A673 (cell line): ENCODE data around the gene NFASC. TPM values are rescaled to one million over a fixed set of nuclear protein-coding genes. Genes with fewer than 3 reads are reported as not detected.

Experiments used
- BruUV-seq: library from RNA; stranded (reverse); fragments of 400-500 nt; replicated peaks from 2 replicates; lab custom pipeline; 2021; lab: Mats Ljungman, UMichigan
- CTCF ChIA-PET: fragments of 300-600 bp; sonication (Branson Sonifier 250); formaldehyde crosslinking; loops from one replicate; lab custom pipeline; 2022; ENCODE audit warnings: antibody characterized with exemption; lab: Charles Lee
- POLR2A ChIA-PET: fragments of 300-600 bp; sonication (Branson Sonifier 250); formaldehyde crosslinking; loops from one replicate; lab custom pipeline; 2022; ENCODE audit warnings: antibody characterized with exemption; ENCODE audit not compliant: low non-redundant PET; lab: Charles Lee
- DNase-seq: peaks from one replicate; pipeline ENCODE4 v3.0.0-alpha.2; 2015; ENCODE audit warnings: low spot score
- H3K27ac ChIP-seq: fragments of 200-600 bp; sonication (generic); 2 replicates; pipeline ENCODE4 v1.5.1; 2016; ENCODE audit warnings: mixed run types, low read depth, mild to moderate bottlenecking, mixed read lengths, antibody characterized with exemption, low read length; ENCODE audit not compliant: poor library complexity, severe bottlenecking
- H3K27me3 ChIP-seq: fragments of 200-600 bp; sonication (generic); replicated peaks from 2 replicates; pipeline ENCODE4 v1.6.1; 2017; ENCODE audit warnings: mixed run types, low read depth, mild to moderate bottlenecking, mixed read lengths, antibody characterized with exemption, low read length; ENCODE audit not compliant: insufficient read depth, poor library complexity
- H3K36me3 ChIP-seq: fragments of 200-600 bp; sonication (generic); 2 replicates; pipeline ENCODE4 v1.6.1; 2016; ENCODE audit warnings: mixed run types, mild to moderate bottlenecking, mixed read lengths, antibody characterized with exemption, low read length; ENCODE audit not compliant: insufficient read depth, poor library complexity, severe bottlenecking
- H3K4me1 ChIP-seq: fragments of 200-600 bp; sonication (generic); 2 replicates; pipeline ENCODE4 v1.6.1; 2017; ENCODE audit warnings: mixed run types, mild to moderate bottlenecking, mixed read lengths, antibody characterized with exemption, low read length; ENCODE audit not compliant: insufficient read depth, poor library complexity, severe bottlenecking
- H3K4me3 ChIP-seq: fragments of 200-600 bp; sonication (generic); 2 replicates; pipeline ENCODE4 v1.5.1; 2016; ENCODE audit warnings: low read depth, mixed run types, mild to moderate bottlenecking, mixed read lengths, low read length; ENCODE audit not compliant: poor library complexity, severe bottlenecking
- H3K9me3 ChIP-seq: fragments of 200-600 bp; sonication (generic); 2 replicates; pipeline ENCODE4 v1.6.1; 2016; ENCODE audit warnings: mixed run types, low read depth, mild to moderate bottlenecking, mixed read lengths, antibody characterized with exemption, low read length; ENCODE audit not compliant: poor library complexity, severe bottlenecking
- EZH2 ChIP-seq: fragments of 200-600 bp; sonication (generic); IDR thresholded peaks from 2 replicates; pipeline ENCODE4 v1.6.1; 2017; ENCODE audit warnings: borderline replicate concordance, low read depth, mild to moderate bottlenecking, mixed read lengths, antibody characterized with exemption, low read length; ENCODE audit not compliant: poor library complexity, severe bottlenecking
- intact Hi-C: fragments of 100-400 bp; cut with micrococcal nuclease; formaldehyde crosslinking; loops from one replicate; pipeline ENCODE4 v1.10.0; 2022; ENCODE audit not compliant: unreplicated experiment
- total RNA-seq: library from RNA; stranded (reverse); gene quantifications from 2 replicates; pipeline ENCODE4 v1.2.3, GENCODE V29; 2021
- TF ChIP-seq, protein P1 (sequence below): fragments of 300-800, 200-600 bp; sonication (generic); conservative IDR thresholded peaks from 2 replicates; pipeline ENCODE4 v1.5.1; 2017; ENCODE audit warnings: low read depth, mild to moderate bottlenecking, antibody characterized with exemption, low read length, moderate library complexity, mixed read lengths

NFASC gene
- total RNA-seq, 1 experiment from 2014 or later, result 0.24 TPM

- no TSS peak for BruUV-seq
- no peak overlapping the region for H3K27ac ChIP-seq
- ChIA-PET CTCF (no interaction called here), POLR2A (no interaction called here)
- no peak for TF ChIP-seq EZH2
- TF ChIP-seq, protein P1, sequence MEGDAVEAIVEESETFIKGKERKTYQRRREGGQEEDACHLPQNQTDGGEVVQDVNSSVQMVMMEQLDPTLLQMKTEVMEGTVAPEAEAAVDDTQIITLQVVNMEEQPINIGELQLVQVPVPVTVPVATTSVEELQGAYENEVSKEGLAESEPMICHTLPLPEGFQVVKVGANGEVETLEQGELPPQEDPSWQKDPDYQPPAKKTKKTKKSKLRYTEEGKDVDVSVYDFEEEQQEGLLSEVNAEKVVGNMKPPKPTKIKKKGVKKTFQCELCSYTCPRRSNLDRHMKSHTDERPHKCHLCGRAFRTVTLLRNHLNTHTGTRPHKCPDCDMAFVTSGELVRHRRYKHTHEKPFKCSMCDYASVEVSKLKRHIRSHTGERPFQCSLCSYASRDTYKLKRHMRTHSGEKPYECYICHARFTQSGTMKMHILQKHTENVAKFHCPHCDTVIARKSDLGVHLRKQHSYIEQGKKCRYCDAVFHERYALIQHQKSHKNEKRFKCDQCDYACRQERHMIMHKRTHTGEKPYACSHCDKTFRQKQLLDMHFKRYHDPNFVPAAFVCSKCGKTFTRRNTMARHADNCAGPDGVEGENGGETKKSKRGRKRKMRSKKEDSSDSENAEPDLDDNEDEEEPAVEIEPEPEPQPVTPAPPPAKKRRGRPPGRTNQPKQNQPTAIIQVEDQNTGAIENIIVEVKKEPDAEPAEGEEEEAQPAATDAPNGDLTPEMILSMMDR, result no peak
- no peaks in the 10 kb centered on the region for H3K36me3 ChIP-seq
- no peak overlapping the region for H3K4me3 ChIP-seq
- peaks cover 17% of the 10 kb centered on the region for H3K27me3 ChIP-seq
- intact Hi-C loops, result no loop called here
- no peaks in the 10 kb centered on the region for H3K9me3 ChIP-seq
- no peak for DNase-seq
- H3K4me1 ChIP-seq, result no peaks in the 10 kb centered on the region
Observed at GRCh38 chr1:204883405-204883804, 12.7 kb downstream of the NFASC start.

DNA sequence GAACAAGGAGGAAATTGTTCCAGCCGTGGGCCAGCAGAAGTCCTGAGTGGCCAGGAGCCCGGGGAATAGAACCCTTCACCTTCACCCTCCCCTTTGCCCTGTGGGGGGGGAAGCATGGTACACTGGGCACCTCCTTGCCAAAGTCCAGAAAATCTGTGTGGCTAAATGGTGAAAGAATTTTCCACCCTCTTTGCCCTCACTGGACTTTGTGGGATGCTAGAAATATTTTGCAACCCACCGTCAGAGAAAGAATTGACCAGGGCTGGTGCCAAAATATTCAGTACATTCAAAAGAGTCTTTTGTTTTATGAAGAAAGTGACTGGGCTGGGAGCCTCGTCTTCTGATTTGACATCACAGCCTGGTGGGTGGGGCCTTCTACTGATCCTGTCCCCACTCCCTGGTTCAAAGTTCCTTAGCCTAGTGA, 14.6 kb downstream of the NFASC start:
- POLR2A ChIA-PET, result no interaction called here

GRCh38 chr1:204885790-204886189, 15.1 kb downstream of the NFASC start:
- Histone ChIP-seq H3K4me1 (no peaks in the 10 kb centered on the region), H3K36me3 (no peaks in the 10 kb centered on the region), H3K4me3 (no peak overlapping the region), H3K27ac (no peak overlapping the region), H3K9me3 (no peaks in the 10 kb centered on the region), H3K27me3 (peaks cover 27% of the 10 kb centered on the region)
- CTCF ChIA-PET, result no interaction called here
- no peak for TF ChIP-seq EZH2
- TF ChIP-seq, protein P1, result no peak
- no TSS peak for BruUV-seq
- POLR2A ChIA-PET, result no interaction called here
- peak; percentile 12 for DNase-seq
- intact Hi-C loops, result no loop called here

More for the DNA sequence above, 14.6 kb downstream of the NFASC start:
- intact Hi-C loops, result no loop called here
- Histone ChIP-seq H3K27me3 (peaks cover 27% of the 10 kb centered on the region), H3K4me3 (no peak overlapping the region), H3K36me3 (no peaks in the 10 kb centered on the region), H3K27ac (no peak overlapping the region), H3K4me1 (no peaks in the 10 kb centered on the region), H3K9me3 (no peaks in the 10 kb centered on the region)
- DNase-seq, result peak; percentile 5
- TF ChIP-seq EZH2, result no peak
- TF ChIP-seq, protein P1, result no peak
- CTCF ChIA-PET, result no interaction called here
- no TSS peak for BruUV-seq
